Muscle of back (tissue), 11 donors: ENCODE data around the gene CACNA1C. TPM values are rescaled to one million over a fixed set of nuclear protein-coding genes. Genes with fewer than 3 reads are reported as not detected.

Source experiments
- DNase-seq, 3 donors: peaks; one replicate each; pipeline versions ENCODE4 v3.0.0 to v3.0.0-alpha.2; 2013
- polyA plus RNA-seq, 10 donors: library from polyadenylated mRNA; unstranded; fragments of 120-200 nt; gene quantifications; one replicate each; pipeline ENCODE4 v1.2.1, GENCODE V29; 2013; ENCODE audit not compliant: insufficient read length in 10 of 10

The CACNA1C gene
- polyA plus RNA-seq, 10 donors, result 2.2 to 5.8 (median 3.5) TPM

- no peak for DNase-seq
Observed at GRCh38 chr12:2337031-2338010, 284.5 kb downstream of the CACNA1C start.

- DNase-seq, result no peak
Observed at GRCh38 chr12:2338381-2338780, 285.6 kb downstream of the CACNA1C start.

- no peak for DNase-seq
Observed at GRCh38 chr12:2338991-2339431, 286.2 kb downstream of the CACNA1C start.

- DNase-seq, result no peak
Observed at GRCh38 chr12:2341051-2341751, 288.4 kb downstream of the CACNA1C start.

GRCh38 chr12:2341871-2342270 is 289.1 kb downstream of the CACNA1C start:
- DNase-seq, result peak in 1 of 3 donors; percentile 45

GRCh38 chr12:2343681-2344080 is 290.9 kb downstream of the CACNA1C start:
- DNase-seq, result no peak

- no peak for DNase-seq
Observed at GRCh38 chr12:2344476-2344875, 291.7 kb downstream of the CACNA1C start.

- DNase-seq, result peak in 1 of 3 donors; percentile 16
Observed at GRCh38 chr12:2344885-2345284, 292.1 kb downstream of the CACNA1C start.

GRCh38 chr12:2345902-2346301 is 293.1 kb downstream of the CACNA1C start:
- DNase-seq, result no peak

- no peak for DNase-seq
Observed at GRCh38 chr12:2346416-2346815, 293.6 kb downstream of the CACNA1C start.

- no peak for DNase-seq
Observed at GRCh38 chr12:2347137-2347843, 294.5 kb downstream of the CACNA1C start.

GRCh38 chr12:2347844-2348481 is 295.2 kb downstream of the CACNA1C start:
- DNase-seq, result no peak

GRCh38 chr12:2348482-2348852 is 295.7 kb downstream of the CACNA1C start:
- DNase-seq, result no peak

- DNase-seq, result no peak
Observed at GRCh38 chr12:2351161-2351560, 298.4 kb downstream of the CACNA1C start.

- no peak for DNase-seq
Observed at GRCh38 chr12:2352203-2352602, 299.4 kb downstream of the CACNA1C start.

GRCh38 chr12:2353281-2353680 is 300.5 kb downstream of the CACNA1C start:
- no peak for DNase-seq

GRCh38 chr12:2353691-2354090 is 300.9 kb downstream of the CACNA1C start:
- no peak for DNase-seq

GRCh38 chr12:2354151-2354991 is 301.6 kb downstream of the CACNA1C start:
- DNase-seq, result peak in 1 of 3 donors; percentile 52

GRCh38 chr12:2355198-2355597 is 302.4 kb downstream of the CACNA1C start:
- no peak for DNase-seq

- no peak for DNase-seq
Observed at GRCh38 chr12:2355604-2356003, 302.8 kb downstream of the CACNA1C start.
